LNCAP (cell line): Measurements from ENCODE around the gene MEPE.

ENCODE experiments used
- TF ChIP-seq, protein P1 (sequence below): fragments of 450-650 bp; IDR thresholded peaks from 2 replicates; pipeline ENCODE4 v1.5.1; 2017; ENCODE audit warnings: mild to moderate bottlenecking

MEPE gene

DNA sequence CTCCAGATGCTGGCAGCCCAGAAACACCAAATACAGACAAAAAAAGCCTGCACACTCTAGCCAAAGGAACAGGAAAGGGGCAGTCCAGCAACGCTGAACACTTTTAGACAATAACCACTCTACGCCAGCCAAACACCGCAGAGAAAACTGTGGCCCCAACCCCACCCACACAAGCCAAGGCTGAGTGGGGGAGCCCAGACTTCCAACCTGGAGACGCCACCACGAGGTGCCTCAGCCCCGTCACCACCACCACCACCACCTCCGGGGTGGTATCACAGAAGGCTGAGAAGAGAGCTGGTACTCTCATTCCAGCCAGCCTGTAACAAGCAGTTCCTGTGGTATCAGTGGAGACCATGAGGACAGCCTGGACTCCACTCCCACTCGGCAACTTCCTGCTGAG lies 22.8 kb downstream of the MEPE start:
- TF ChIP-seq, protein P1, sequence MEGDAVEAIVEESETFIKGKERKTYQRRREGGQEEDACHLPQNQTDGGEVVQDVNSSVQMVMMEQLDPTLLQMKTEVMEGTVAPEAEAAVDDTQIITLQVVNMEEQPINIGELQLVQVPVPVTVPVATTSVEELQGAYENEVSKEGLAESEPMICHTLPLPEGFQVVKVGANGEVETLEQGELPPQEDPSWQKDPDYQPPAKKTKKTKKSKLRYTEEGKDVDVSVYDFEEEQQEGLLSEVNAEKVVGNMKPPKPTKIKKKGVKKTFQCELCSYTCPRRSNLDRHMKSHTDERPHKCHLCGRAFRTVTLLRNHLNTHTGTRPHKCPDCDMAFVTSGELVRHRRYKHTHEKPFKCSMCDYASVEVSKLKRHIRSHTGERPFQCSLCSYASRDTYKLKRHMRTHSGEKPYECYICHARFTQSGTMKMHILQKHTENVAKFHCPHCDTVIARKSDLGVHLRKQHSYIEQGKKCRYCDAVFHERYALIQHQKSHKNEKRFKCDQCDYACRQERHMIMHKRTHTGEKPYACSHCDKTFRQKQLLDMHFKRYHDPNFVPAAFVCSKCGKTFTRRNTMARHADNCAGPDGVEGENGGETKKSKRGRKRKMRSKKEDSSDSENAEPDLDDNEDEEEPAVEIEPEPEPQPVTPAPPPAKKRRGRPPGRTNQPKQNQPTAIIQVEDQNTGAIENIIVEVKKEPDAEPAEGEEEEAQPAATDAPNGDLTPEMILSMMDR = no peak

DNA sequence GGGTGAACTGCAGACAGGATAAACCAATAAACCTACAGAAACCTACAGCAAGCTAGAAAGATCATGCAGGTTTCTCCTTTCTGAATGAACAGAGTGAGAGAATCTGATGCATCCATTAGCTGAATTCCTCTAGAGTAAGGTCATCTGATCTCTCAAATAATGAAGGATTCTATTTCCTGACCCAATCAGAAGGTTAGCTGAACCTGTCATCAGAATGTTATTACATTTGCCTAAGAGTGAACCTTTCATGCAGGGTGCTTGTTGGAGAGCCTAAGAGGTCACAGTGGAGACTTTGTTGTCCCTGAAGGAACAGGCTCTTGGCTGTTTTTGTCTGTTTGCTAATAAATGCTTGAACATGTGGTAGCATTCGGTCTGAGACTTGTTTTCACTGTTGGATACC lies 24.0 kb downstream of the MEPE start:
- TF ChIP-seq, protein P1 = no peak

DNA sequence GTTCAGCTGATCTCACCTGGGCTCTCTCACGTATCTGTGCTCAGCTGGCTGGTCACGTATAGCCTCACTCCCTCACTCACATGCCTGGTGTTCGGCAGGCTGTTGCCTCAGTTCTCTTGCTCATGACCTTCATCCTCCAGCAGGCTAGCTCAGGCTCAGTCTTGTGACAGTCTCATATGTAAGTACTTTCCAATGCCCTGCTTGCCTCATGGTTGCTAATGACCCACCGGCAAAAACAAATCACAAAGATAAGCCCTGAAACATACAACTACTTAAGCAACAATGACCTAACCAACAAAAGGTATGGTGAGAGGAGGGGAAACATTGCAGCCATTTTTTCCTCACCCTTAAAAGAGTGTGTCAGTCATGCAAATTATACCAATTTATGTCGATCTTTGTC lies 25.0 kb downstream of the MEPE start:
- TF ChIP-seq, protein P1 = no peak

DNA sequence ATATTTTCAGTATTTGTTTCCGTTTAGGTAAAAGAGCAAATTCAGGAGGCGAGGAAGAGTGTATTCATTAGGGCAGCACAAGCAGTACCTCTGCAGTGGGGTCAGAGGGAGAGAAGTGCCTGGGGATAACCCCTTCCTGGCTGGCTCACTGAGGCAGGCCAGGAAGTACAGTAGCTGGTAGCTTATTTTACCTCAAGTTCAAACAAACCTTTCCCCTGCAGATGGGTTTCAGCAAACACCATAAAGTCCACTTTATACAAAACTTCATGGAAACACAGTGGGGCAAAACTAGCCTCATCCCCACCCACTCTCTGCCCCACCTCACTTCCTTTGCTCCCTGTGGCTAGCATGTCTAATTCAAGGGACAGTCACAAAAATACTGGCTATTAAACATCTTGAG lies 29.5 kb downstream of the MEPE start:
- TF ChIP-seq, protein P1 = no peak

DNA sequence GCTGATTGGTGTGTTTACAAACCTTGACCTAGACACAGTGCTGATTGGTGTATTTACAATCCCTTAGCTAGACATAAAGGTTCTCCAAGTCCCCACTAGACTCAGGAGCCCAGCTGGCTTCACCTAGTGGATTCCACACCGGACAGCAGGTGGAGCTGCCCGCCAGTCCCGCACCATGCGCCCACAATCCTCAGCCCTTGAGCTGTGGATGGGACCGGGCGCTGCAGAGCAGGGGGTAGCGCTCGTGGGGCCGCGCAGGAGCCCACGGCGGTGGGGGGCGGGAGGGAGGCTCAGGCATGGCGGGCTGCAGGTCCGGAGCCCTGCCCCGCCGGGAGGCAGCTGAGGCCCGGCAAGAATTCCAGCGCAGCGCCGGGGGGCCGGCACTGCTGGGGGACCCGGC lies 30.7 kb downstream of the MEPE start:
- TF ChIP-seq, protein P1 = no peak

DNA sequence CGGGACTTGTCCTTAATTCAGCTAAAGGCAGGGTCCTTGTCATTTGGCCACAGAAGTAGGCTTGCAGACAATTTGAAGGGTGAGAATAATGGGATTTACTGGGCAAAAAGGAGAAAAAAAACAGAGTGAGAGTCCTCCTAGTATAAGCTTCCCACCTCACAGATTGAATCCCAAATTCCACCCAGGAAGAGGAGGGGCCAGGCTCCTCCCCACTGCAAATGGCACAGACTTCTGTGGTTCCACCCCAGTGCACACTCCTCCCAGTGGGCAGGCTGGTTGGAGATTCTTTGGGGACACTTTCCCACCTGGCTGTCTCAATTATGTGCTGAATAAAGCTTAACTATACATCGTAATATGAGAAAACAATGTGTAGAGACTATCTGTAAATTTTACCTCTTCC lies 31.6 kb downstream of the MEPE start:
- TF ChIP-seq, protein P1 = no peak

DNA sequence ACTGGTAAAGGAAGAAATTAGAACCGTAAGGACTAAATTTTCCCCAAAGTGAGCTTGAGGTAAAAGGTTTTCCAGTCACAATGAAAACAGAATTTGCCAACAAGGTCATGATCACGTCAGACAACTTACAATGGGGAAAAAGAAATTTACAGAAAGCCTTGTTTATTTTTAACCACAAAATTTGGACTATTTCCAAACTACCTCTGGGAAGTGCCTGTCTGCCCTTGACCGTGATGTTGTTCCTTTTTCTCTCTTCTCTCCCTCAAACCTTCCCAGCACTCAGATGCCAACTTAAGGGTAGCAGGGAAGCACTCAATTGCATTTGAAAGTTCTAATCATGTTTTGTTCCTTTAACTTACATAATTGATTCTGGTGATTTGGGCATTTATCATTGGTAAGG lies 32.5 kb downstream of the MEPE start:
- TF ChIP-seq, protein P1 = no peak

DNA sequence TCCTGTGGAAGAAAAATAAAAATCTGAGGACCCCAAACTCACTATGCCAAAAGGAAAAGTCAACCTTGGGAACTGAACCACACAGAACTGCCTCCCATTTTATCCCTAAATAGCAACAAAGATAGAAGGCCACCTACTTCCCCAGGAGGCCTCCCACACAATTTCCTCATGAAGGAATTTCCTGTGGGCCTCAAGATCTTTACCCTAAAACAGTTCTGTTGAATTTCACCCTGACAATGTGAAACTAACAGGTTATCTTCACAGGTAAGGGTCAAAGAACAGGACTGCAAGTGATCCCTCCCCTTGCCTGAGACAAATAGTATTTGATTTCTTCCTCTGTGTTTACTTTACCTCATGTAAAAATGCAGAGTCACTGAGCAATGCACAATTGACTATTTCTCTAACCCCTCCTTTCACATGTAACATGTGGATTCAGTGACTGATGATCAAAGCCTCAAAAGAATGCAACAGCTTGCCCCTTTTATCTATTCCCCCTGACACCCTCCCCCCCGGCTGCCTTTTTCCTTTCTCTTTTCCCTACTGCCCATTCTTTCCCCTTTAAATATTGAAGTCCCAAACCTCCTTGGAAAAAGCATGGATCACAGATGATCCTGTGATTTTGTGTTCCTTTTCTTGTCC lies 33.3 kb downstream of the MEPE start:
- TF ChIP-seq, protein P1 = no peak
